Type B pancreatic cell (in vitro differentiated cells): Measurements from ENCODE around the gene ZMYM2. TPM values are rescaled to one million over a fixed set of nuclear protein-coding genes. Genes with fewer than 3 reads are reported as not detected.

Experiments used
- DNase-seq: peaks from one replicate; pipeline ENCODE4 v3.0.0; 2021; ENCODE audit warnings: mixed read lengths; ENCODE audit not compliant: unreplicated experiment; ENCODE audit errors: extremely low spot score
- H3K27ac Mint-ChIP-seq: 2 replicates; pipeline ENCODE4 v1.8.0; 2021; ENCODE audit warnings: mild to moderate bottlenecking, mixed read lengths
- H3K27me3 Mint-ChIP-seq: 2 replicates; pipeline ENCODE4 v1.8.0; 2021; ENCODE audit warnings: mixed read lengths
- H3K36me3 Mint-ChIP-seq: 2 replicates; pipeline ENCODE4 v1.8.0; 2021; ENCODE audit warnings: mixed read lengths
- H3K4me1 Mint-ChIP-seq: one replicate; pipeline ENCODE4 v1.8.0; 2021; ENCODE audit warnings: mixed read lengths; ENCODE audit not compliant: unreplicated experiment
- H3K4me3 Mint-ChIP-seq: 2 replicates; pipeline ENCODE4 v1.8.0; 2021; ENCODE audit warnings: mild to moderate bottlenecking, mixed read lengths
- H3K9me3 Mint-ChIP-seq: 2 replicates; pipeline ENCODE4 v1.8.0; 2021; ENCODE audit warnings: mixed read lengths
- CTCF ChIP-seq: fragments of 200-600 bp; sonication (generic); conservative IDR thresholded peaks from 2 replicates; pipeline ENCODE4 v1.5.0; 2021; ENCODE audit warnings: antibody characterized with exemption, mild to moderate bottlenecking
- total RNA-seq: library from RNA; stranded (reverse); gene quantifications from 2 replicates; pipeline ENCODE4 v1.2.1, GENCODE V29; 2021; ENCODE audit warnings: low replicate concordance

ZMYM2 gene
- total RNA-seq, 1 donor from 2014 or later, result 108 TPM

GRCh38 chr13:20102525-20103180 is 144.1 kb downstream of the ZMYM2 start:
- Mint-ChIP-seq H3K9me3 (no peaks in the 10 kb centered on the region), H3K4me3 (no peak overlapping the region), H3K27me3 (peaks cover 20% of the 10 kb centered on the region), H3K27ac (no peak overlapping the region), H3K36me3 (no peaks in the 10 kb centered on the region), H3K4me1 (peaks cover 12% of the 10 kb centered on the region)
- no peak for DNase-seq
- no peak for TF ChIP-seq CTCF

- TF ChIP-seq CTCF, result no peak
- no peaks in the 10 kb centered on the region for H3K9me3 Mint-ChIP-seq
- no peak overlapping the region for H3K27ac Mint-ChIP-seq
- peaks cover 12% of the 10 kb centered on the region for H3K4me1 Mint-ChIP-seq
- H3K4me3 Mint-ChIP-seq, result no peak overlapping the region
- peaks cover 20% of the 10 kb centered on the region for H3K27me3 Mint-ChIP-seq
- DNase-seq, result no peak
- H3K36me3 Mint-ChIP-seq, result no peaks in the 10 kb centered on the region
These were observed 146.7 kb downstream of the ZMYM2 start for GRCh38 chr13:20105161-20105689.

GRCh38 chr13:20106742-20107141 is 148.2 kb downstream of the ZMYM2 start:
- Mint-ChIP-seq H3K9me3 (no peaks in the 10 kb centered on the region), H3K4me3 (no peak overlapping the region), H3K4me1 (peaks cover 9% of the 10 kb centered on the region), H3K27ac (no peak overlapping the region), H3K36me3 (no peaks in the 10 kb centered on the region), H3K27me3 (peaks cover 16% of the 10 kb centered on the region)
- no peak for TF ChIP-seq CTCF
- DNase-seq, result no peak

GRCh38 chr13:20109037-20109436 is 150.5 kb downstream of the ZMYM2 start:
- Mint-ChIP-seq H3K36me3 (no peaks in the 10 kb centered on the region), H3K27me3 (peaks cover 5% of the 10 kb centered on the region), H3K4me3 (no peak overlapping the region), H3K9me3 (no peaks in the 10 kb centered on the region), H3K27ac (no peak overlapping the region), H3K4me1 (no peaks in the 10 kb centered on the region)
- no peak for TF ChIP-seq CTCF
- no peak for DNase-seq

GRCh38 chr13:20114066-20114610 is 155.6 kb downstream of the ZMYM2 start:
- peaks cover 2% of the 10 kb centered on the region for H3K4me1 Mint-ChIP-seq
- no peak for DNase-seq
- H3K27ac Mint-ChIP-seq, result no peak overlapping the region
- no peaks in the 10 kb centered on the region for H3K36me3 Mint-ChIP-seq
- peaks cover 7% of the 10 kb centered on the region for H3K27me3 Mint-ChIP-seq
- no peaks in the 10 kb centered on the region for H3K9me3 Mint-ChIP-seq
- no peak overlapping the region for H3K4me3 Mint-ChIP-seq
- no peak for TF ChIP-seq CTCF
